H9 (cell line): ENCODE data around the gene CDKAL1. TPM values are rescaled to one million over a fixed set of nuclear protein-coding genes. Genes with fewer than 3 reads are reported as not detected.
A peak's percentile ranks its signal among the peaks of the same experiment; 100 is the strongest.

ENCODE experiments used
- DNase-seq: peaks from one replicate; pipeline ENCODE4 v3.0.0-alpha.2; 2017
- H2AFZ ChIP-seq: one replicate; pipeline ENCODE4 v1.6.1; 2013; ENCODE audit warnings: mild to moderate bottlenecking, low read length, control low read depth, moderate library complexity
- H2AK5ac ChIP-seq: 2 replicates; pipeline ENCODE4 v1.6.1; 2013; ENCODE audit warnings: low read length, control low read depth, mixed read lengths; ENCODE audit not compliant: insufficient read length
- H2BK120ac ChIP-seq: one replicate; pipeline ENCODE4 v1.6.1; 2013; ENCODE audit warnings: low read depth, mild to moderate bottlenecking, low read length, control low read depth, inconsistent platforms; ENCODE audit not compliant: poor library complexity, severe bottlenecking
- H2BK12ac ChIP-seq: 2 replicates; pipeline ENCODE4 v1.6.1; 2013; ENCODE audit warnings: low read length, control low read depth, mixed read lengths, low read depth; ENCODE audit not compliant: insufficient read length
- H2BK15ac ChIP-seq: 2 replicates; pipeline ENCODE4 v1.6.1; 2013; ENCODE audit warnings: low read depth, low read length, control low read depth
- H2BK20ac ChIP-seq: one replicate; pipeline ENCODE4 v1.6.1; 2013; ENCODE audit warnings: low read depth, mild to moderate bottlenecking, low read length, control low read depth, inconsistent platforms; ENCODE audit not compliant: poor library complexity, severe bottlenecking
- H2BK5ac ChIP-seq: 2 replicates; pipeline ENCODE4 v1.6.1; 2013; ENCODE audit warnings: low read length, control low read depth, mixed read lengths; ENCODE audit not compliant: insufficient read length
- H3K14ac ChIP-seq: 2 replicates; pipeline ENCODE4 v1.6.1; 2013; ENCODE audit warnings: low read length, control low read depth; ENCODE audit not compliant: insufficient read depth
- H3K18ac ChIP-seq: 2 replicates; pipeline ENCODE4 v1.6.1; 2013; ENCODE audit warnings: low read depth, mild to moderate bottlenecking, mixed read lengths, low read length, control low read depth; ENCODE audit not compliant: insufficient read length
- H3K23ac ChIP-seq: 2 replicates; pipeline ENCODE4 v1.6.1; 2013; ENCODE audit warnings: low read length, control low read depth, mixed read lengths, low read depth; ENCODE audit not compliant: insufficient read length
- H3K23me2 ChIP-seq: 2 replicates; pipeline ENCODE4 v1.6.1; 2013; ENCODE audit warnings: low read depth, mild to moderate bottlenecking, mixed read lengths, low read length, control low read depth; ENCODE audit not compliant: insufficient read length, poor library complexity, severe bottlenecking
- H3K27ac ChIP-seq: 2 replicates; pipeline ENCODE4 v1.5.1; 2013; ENCODE audit warnings: low read length, control low read depth, mixed read lengths, low read depth; ENCODE audit not compliant: insufficient read length
- H3K27me3 ChIP-seq: 2 replicates; pipeline ENCODE4 v1.6.1; 2013; ENCODE audit warnings: low read length, control low read depth, inconsistent platforms; ENCODE audit not compliant: insufficient read depth
- H3K4ac ChIP-seq: 2 replicates; pipeline ENCODE4 v1.6.1; 2013; ENCODE audit warnings: low read depth, mild to moderate bottlenecking, control low read depth, inconsistent platforms, low read length, moderate library complexity
- H3K4me1 ChIP-seq: 2 replicates; pipeline ENCODE4 v1.6.1; 2013; ENCODE audit warnings: low read length, control low read depth, inconsistent platforms; ENCODE audit not compliant: insufficient read depth
- H3K4me2 ChIP-seq: 2 replicates; pipeline ENCODE4 v1.6.1; 2013; ENCODE audit warnings: low read length, control low read depth, mixed read lengths; ENCODE audit not compliant: insufficient read length, insufficient read depth
- H3K56ac ChIP-seq: 2 replicates; pipeline ENCODE4 v1.6.1; 2013; ENCODE audit warnings: low read depth, mild to moderate bottlenecking, mixed read lengths, low read length, control low read depth; ENCODE audit not compliant: insufficient read length
- H3K79me1 ChIP-seq: 2 replicates; pipeline ENCODE4 v1.6.1; 2013; ENCODE audit warnings: low read depth, mild to moderate bottlenecking, moderate library complexity, low read length, control low read depth, inconsistent platforms; ENCODE audit not compliant: insufficient read depth, poor library complexity, severe bottlenecking
- H3K79me2 ChIP-seq: 2 replicates; pipeline ENCODE4 v1.6.1; 2013; ENCODE audit warnings: low read length, control low read depth, inconsistent platforms; ENCODE audit not compliant: insufficient read depth
- H3K9ac ChIP-seq: 2 replicates; pipeline ENCODE4 v1.6.1; 2013; ENCODE audit warnings: low read length, control low read depth, mixed read lengths; ENCODE audit not compliant: insufficient read length; ENCODE audit errors: extremely low read depth
- H3K9me3 ChIP-seq: one replicate; pipeline ENCODE4 v1.6.1; 2013; ENCODE audit warnings: low read depth, low read length, inconsistent platforms; ENCODE audit not compliant: control insufficient read depth
- H3T11ph ChIP-seq: one replicate; pipeline ENCODE4 v1.6.1; 2013; ENCODE audit warnings: mild to moderate bottlenecking, low read length, control low read depth, inconsistent platforms
- H4K20me1 ChIP-seq: one replicate; pipeline ENCODE4 v1.6.1; 2013; ENCODE audit not compliant: control insufficient read depth, insufficient read length, insufficient read depth
- H4K5ac ChIP-seq: 2 replicates; pipeline ENCODE4 v1.6.1; 2013; ENCODE audit warnings: low read depth, mild to moderate bottlenecking, mixed read lengths, low read length, control low read depth; ENCODE audit not compliant: insufficient read length
- H4K8ac ChIP-seq: replicated peaks from 2 replicates; pipeline ENCODE4 v1.6.1; 2013; ENCODE audit warnings: low read length, control low read depth, mixed read lengths, low read depth; ENCODE audit not compliant: insufficient read length
- H4K91ac ChIP-seq: 2 replicates; pipeline ENCODE4 v1.6.1; 2013; ENCODE audit warnings: low read depth, mild to moderate bottlenecking, moderate library complexity, mixed read lengths, low read length, control low read depth; ENCODE audit not compliant: insufficient read length
- H3K27ac Mint-ChIP-seq, 3 experiments: 2 replicates in 2 of 3; 3 replicates in 1 of 3; pipeline ENCODE4 v1.8.0; 2020 to 2021; ENCODE audit warnings: mixed read lengths in 3 of 3, mild to moderate bottlenecking in 1 of 3, moderate library complexity in 1 of 3
- H3K27me3 Mint-ChIP-seq: 2 replicates; pipeline ENCODE4 v1.8.0; 2021; ENCODE audit warnings: low read depth, mild to moderate bottlenecking, moderate library complexity, mixed read lengths
- H3K36me3 Mint-ChIP-seq, 3 experiments: 2 replicates in 2 of 3; 3 replicates in 1 of 3; pipeline ENCODE4 v1.8.0; 2020 to 2021; ENCODE audit warnings: low read depth in 3 of 3, mixed read lengths in 3 of 3; ENCODE audit not compliant: insufficient read depth in 1 of 3
- H3K4me1 Mint-ChIP-seq, 2 experiments: 2 replicates each; pipeline ENCODE4 v1.8.0; 2020; ENCODE audit warnings: mixed read lengths in 2 of 2
- H3K4me3 Mint-ChIP-seq, 2 experiments: 2 replicates in 1 of 2; 3 replicates in 1 of 2; pipeline ENCODE4 v1.8.0; 2020 to 2021; ENCODE audit warnings: mild to moderate bottlenecking in 2 of 2, mixed read lengths in 2 of 2, moderate library complexity in 1 of 2
- H3K9me3 Mint-ChIP-seq, 2 experiments: 2 replicates in 1 of 2; 3 replicates in 1 of 2; pipeline ENCODE4 v1.8.0; 2020; ENCODE audit warnings: mild to moderate bottlenecking in 2 of 2, mixed read lengths in 2 of 2, moderate library complexity in 1 of 2
- WGBS: extraction: QIAGEN DNeasy Blood & Tissue Kit; methylation state at CpG from one replicate; pipeline ENCODE4 v1.1.7; 2013; ENCODE audit warnings: missing lambda C conversion rate, low lambda C conversion rate, mixed read lengths; ENCODE audit not compliant: insufficient read length; ENCODE audit errors: extremely low coverage; 5-methylcytosine and 5-hydroxymethylcytosine counted together
- total RNA-seq: library from RNA; stranded (reverse); gene quantifications from 2 replicates; pipeline ENCODE4 v1.2.1, GENCODE V29; 2021
- TF ChIP-seq, protein P1 (sequence below): fragments of 200-600 bp; sonication (generic); conservative IDR thresholded peaks from 3 replicates; pipeline ENCODE4 v1.8.0; 2021; ENCODE audit warnings: antibody characterized with exemption, mild to moderate bottlenecking

The CDKAL1 gene
- total RNA-seq, 1 experiment from 2014 or later, result 23.0 TPM

DNA sequence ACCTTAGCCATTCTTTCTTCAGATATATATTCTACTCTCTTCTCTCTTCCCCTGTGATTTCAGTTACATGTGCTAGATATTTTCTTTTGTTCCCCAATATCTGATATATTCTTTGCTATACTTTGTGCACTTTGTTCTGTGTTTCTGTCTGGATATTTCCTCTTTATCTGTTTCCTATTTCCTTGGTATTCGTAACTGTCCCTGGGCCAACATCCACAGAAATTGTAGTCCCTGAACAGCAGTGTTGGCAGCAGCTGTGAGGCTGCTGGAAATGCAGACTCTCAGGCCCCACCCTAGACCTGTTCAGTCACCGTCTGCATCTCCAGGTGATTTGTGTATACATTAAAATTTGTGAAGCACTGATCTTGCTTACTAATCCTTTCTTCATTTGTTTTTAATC lies 536.4 kb downstream of the CDKAL1 start:
- H3K27ac Mint-ChIP-seq, result peak overlapping the region in 1 of 3 experiments; percentile 56; a peak in 2 of 7 replicates
- H4K91ac ChIP-seq, result no peak overlapping the region
- H3T11ph ChIP-seq, result no peak overlapping the region
- no peak overlapping the region for H2BK15ac ChIP-seq
- H2AFZ ChIP-seq, result no peak overlapping the region
- no peak overlapping the region for H4K5ac ChIP-seq
- no peaks in the 10 kb centered on the region for H3K23me2 ChIP-seq
- no peaks in the 10 kb centered on the region for H3K27me3 Mint-ChIP-seq
- no peak overlapping the region for H3K27ac ChIP-seq
- H2BK120ac ChIP-seq, result no peak overlapping the region
- H4K8ac ChIP-seq, result no peak overlapping the region
- no peaks in the 10 kb centered on the region for H3K9me3 ChIP-seq
- no peak overlapping the region for H2BK12ac ChIP-seq
- no peaks in the 10 kb centered on the region for H3K79me1 ChIP-seq
- H3K36me3 Mint-ChIP-seq, result peaks cover 3 to 25% (median 12%) of the 10 kb centered on the region in 3 experiments
- DNase-seq, result no peak
- no peak overlapping the region for H3K23ac ChIP-seq
- no peak overlapping the region for H3K9ac ChIP-seq
- no peak overlapping the region for H3K4me2 ChIP-seq
- no peak overlapping the region for H2AK5ac ChIP-seq
- no peaks in the 10 kb centered on the region for H3K79me2 ChIP-seq
- no peak overlapping the region for H2BK5ac ChIP-seq
- no peak overlapping the region for H3K4ac ChIP-seq
- H3K4me1 ChIP-seq, result no peaks in the 10 kb centered on the region
- WGBS, result no CpG with 5 or more reads among the region's 2 CpGs
- H3K27me3 ChIP-seq, result no peaks in the 10 kb centered on the region
- no peak overlapping the region for H3K4me3 Mint-ChIP-seq
- H3K9me3 Mint-ChIP-seq, result peaks cover 11 to 12% of the 10 kb centered on the region in 2 experiments; a peak in 4 of 5 replicates
- H2BK20ac ChIP-seq, result no peak overlapping the region
- H3K14ac ChIP-seq, result no peak overlapping the region
- H4K20me1 ChIP-seq, result no peaks in the 10 kb centered on the region
- H3K56ac ChIP-seq, result no peak overlapping the region
- no peak overlapping the region for H3K18ac ChIP-seq
- TF ChIP-seq, protein P1, sequence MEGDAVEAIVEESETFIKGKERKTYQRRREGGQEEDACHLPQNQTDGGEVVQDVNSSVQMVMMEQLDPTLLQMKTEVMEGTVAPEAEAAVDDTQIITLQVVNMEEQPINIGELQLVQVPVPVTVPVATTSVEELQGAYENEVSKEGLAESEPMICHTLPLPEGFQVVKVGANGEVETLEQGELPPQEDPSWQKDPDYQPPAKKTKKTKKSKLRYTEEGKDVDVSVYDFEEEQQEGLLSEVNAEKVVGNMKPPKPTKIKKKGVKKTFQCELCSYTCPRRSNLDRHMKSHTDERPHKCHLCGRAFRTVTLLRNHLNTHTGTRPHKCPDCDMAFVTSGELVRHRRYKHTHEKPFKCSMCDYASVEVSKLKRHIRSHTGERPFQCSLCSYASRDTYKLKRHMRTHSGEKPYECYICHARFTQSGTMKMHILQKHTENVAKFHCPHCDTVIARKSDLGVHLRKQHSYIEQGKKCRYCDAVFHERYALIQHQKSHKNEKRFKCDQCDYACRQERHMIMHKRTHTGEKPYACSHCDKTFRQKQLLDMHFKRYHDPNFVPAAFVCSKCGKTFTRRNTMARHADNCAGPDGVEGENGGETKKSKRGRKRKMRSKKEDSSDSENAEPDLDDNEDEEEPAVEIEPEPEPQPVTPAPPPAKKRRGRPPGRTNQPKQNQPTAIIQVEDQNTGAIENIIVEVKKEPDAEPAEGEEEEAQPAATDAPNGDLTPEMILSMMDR, result no peak
- H3K4me1 Mint-ChIP-seq, result peaks cover 0 to 10% of the 10 kb centered on the region in 2 experiments; a peak in 2 of 4 replicates
